ENCODE data around the gene RBMS1. TPM values are rescaled to one million over a fixed set of nuclear protein-coding genes. Genes with fewer than 3 reads are reported as not detected.

Gene RBMS1
- total RNA-seq, 1 donor from 2014 or later = 93.3 TPM

DNA sequence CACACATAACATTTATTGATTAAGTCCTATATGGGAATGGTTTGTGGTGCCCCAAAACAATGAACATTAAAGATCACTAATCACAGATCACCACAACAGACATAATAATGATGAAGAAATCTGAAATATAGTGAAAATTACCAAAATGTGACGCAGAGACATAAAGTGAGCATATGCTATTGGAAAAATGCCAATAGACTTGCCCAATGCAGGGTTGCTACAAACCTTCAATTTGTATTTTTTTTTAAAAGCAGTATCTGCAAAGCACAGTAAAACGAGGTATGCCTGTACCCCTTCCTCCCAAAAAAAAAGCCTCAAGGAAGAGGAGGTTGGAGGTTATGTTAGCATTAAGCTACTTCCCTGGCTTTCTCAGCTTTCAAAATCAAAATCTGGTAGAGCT, 131.1 kb downstream of the RBMS1 start:
- no peak overlapping the region for H3K4me3 ChIP-seq
- intact Hi-C loops (cut with DNase I) = no loop called here
- H3K4me1 ChIP-seq = peaks cover 46% of the 10 kb centered on the region
- TF ChIP-seq POLR2A (IDR thresholded peaks at IDR 0.05) = no peak
- H3K36me3 ChIP-seq = peaks cover 0 to 8% of the 10 kb centered on the region in 2 donors
- no peaks in the 10 kb centered on the region for H3K27me3 ChIP-seq
- no peak for DNase-seq (ENCODE audit: extremely low spot score in 2 of 2)
- no peak overlapping the region for H3K27ac ChIP-seq
- H3K9me3 ChIP-seq = no peaks in the 10 kb centered on the region

DNA sequence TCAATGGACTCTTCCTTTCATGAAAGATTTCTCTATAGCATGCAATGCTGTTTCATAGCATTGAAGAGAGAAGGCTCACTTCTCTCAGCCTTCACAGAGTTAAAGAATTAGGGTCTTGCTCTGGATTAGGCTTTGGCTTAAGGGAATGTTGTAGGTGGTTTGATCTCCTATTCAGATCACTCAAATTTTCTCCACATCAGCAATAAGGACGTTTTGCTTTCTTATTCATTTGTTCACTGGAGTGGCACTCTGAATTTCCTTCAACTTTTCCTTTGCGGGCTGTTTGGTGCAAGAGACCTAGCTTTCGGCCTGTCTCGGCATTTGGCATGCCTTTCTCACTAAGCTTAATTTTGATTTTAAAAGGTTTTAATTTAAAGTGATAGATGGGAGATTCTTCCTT, 131.6 kb downstream of the RBMS1 start:
- Histone ChIP-seq H3K27me3 (no peaks in the 10 kb centered on the region), H3K27ac (no peak overlapping the region), H3K9me3 (no peaks in the 10 kb centered on the region), H3K36me3 (peaks cover 0 to 8% of the 10 kb centered on the region in 2 donors), H3K4me3 (no peak overlapping the region), H3K4me1 (peaks cover 40% of the 10 kb centered on the region)
- DNase-seq (ENCODE audit: extremely low spot score in 2 of 2) = no peak
- intact Hi-C loops (cut with DNase I) = no loop called here
- TF ChIP-seq POLR2A (IDR thresholded peaks at IDR 0.05) (no peak), POLR2AphosphoS5 (IDR thresholded peaks at IDR 0.05; ENCODE audit: insufficient read depth in 1 of 2, low read depth in 1 of 2) (no peak)
- TF ChIP-seq, protein P1, sequence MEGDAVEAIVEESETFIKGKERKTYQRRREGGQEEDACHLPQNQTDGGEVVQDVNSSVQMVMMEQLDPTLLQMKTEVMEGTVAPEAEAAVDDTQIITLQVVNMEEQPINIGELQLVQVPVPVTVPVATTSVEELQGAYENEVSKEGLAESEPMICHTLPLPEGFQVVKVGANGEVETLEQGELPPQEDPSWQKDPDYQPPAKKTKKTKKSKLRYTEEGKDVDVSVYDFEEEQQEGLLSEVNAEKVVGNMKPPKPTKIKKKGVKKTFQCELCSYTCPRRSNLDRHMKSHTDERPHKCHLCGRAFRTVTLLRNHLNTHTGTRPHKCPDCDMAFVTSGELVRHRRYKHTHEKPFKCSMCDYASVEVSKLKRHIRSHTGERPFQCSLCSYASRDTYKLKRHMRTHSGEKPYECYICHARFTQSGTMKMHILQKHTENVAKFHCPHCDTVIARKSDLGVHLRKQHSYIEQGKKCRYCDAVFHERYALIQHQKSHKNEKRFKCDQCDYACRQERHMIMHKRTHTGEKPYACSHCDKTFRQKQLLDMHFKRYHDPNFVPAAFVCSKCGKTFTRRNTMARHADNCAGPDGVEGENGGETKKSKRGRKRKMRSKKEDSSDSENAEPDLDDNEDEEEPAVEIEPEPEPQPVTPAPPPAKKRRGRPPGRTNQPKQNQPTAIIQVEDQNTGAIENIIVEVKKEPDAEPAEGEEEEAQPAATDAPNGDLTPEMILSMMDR (IDR thresholded peaks at IDR 0.05) = no peak

DNA sequence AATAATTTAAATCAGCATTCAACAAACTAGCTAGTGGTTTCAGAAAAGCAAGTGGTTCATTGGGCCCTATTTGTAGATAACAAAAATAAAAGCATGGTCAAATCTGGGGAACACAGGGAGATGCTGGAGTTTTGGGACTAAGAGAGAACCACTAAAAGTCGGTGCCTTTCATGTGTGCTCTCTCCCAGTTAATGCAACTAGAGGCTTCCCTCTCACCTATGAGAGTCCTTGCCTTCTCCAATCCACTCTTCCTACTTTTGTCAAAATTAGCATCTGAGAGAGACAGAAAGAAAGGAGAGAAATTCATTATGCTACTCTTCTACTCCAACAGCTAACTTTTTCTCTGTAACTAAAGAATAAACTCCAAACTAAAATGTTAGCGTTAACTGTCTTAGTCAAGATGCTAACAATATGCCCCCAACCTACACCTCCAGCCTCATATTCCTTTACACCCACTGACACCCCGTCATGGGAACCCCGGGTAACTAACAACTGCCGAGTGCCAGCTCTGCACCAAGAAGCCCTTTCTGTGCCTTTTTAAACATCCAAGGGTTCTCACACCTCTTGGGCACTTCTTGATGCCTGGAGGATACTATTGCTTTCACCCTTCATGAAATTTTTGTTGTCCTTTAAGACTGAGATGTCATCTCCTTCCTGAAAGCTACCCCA, 133.4 kb downstream of the RBMS1 start:
- Histone ChIP-seq H3K27ac (no peak overlapping the region), H3K27me3 (no peaks in the 10 kb centered on the region), H3K9me3 (no peaks in the 10 kb centered on the region), H3K36me3 (no peaks in the 10 kb centered on the region), H3K4me1 (peaks cover 27% of the 10 kb centered on the region), H3K4me3 (no peak overlapping the region)
- DNase-seq (ENCODE audit: extremely low spot score in 2 of 2) = no peak
- TF ChIP-seq, protein P1 (IDR thresholded peaks at IDR 0.05) = no peak
- TF ChIP-seq POLR2AphosphoS5 (IDR thresholded peaks at IDR 0.05; ENCODE audit: insufficient read depth in 1 of 2, low read depth in 1 of 2) (no peak), POLR2A (IDR thresholded peaks at IDR 0.05) (no peak)
- intact Hi-C loops (cut with DNase I) = no loop called here

DNA sequence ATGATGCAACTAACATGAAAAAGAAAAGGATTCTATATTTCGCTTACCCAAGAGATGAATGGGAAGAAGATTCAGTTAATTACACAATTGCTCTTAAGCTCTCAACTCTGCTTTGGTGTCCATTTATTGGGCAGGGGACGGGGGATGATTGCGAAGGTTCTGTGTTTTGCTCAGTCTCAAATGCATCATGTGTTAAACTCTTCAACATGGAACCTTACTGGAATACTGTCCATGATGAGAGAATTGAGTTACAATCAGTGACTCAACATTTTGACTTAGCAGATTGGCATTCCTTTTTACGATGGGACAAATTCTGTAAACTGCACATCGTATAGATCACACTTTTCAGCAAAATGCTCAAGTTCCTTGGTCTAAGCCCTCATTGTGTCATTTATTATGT, 135.6 kb downstream of the RBMS1 start:
- H3K4me3 ChIP-seq = no peak overlapping the region
- no peak for DNase-seq (ENCODE audit: extremely low spot score in 2 of 2)
- H3K27ac ChIP-seq = no peak overlapping the region
- no peaks in the 10 kb centered on the region for H3K36me3 ChIP-seq
- peaks cover 29% of the 10 kb centered on the region for H3K4me1 ChIP-seq
- H3K27me3 ChIP-seq = no peaks in the 10 kb centered on the region
- no peak for TF ChIP-seq POLR2A (IDR thresholded peaks at IDR 0.05)
- TF ChIP-seq POLR2AphosphoS5 (IDR thresholded peaks at IDR 0.05; ENCODE audit: insufficient read depth in 1 of 2, low read depth in 1 of 2) = no peak
- TF ChIP-seq, protein P1 (IDR thresholded peaks at IDR 0.05) = no peak
- intact Hi-C loops (cut with DNase I) = no loop called here
- no peaks in the 10 kb centered on the region for H3K9me3 ChIP-seq

DNA sequence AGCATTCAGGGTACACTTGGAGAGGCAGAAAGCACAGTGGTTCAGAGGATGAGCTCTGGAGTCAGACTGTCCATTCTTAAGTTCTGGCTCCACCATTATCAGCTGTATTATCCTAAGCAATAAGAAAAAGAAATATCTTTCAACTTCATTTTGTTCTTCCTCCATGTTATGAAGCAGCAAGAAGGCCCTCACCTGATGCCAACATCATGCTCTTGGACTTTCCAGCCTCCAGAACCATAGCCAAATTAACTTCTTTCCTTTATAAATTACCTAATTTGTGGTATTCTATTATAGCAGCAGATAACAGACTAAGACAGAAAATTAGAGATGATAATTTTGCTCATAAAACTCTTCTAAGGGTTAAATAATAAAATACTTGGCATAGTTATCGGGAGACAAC, 137.1 kb downstream of the RBMS1 start:
- H3K4me1 ChIP-seq = peaks cover 42% of the 10 kb centered on the region
- H3K4me3 ChIP-seq = no peak overlapping the region
- intact Hi-C loops (cut with DNase I) = no loop called here
- DNase-seq (ENCODE audit: extremely low spot score in 2 of 2) = no peak
- no peaks in the 10 kb centered on the region for H3K9me3 ChIP-seq
- no peaks in the 10 kb centered on the region for H3K27me3 ChIP-seq
- H3K36me3 ChIP-seq = no peaks in the 10 kb centered on the region
- TF ChIP-seq POLR2AphosphoS5 (IDR thresholded peaks at IDR 0.05; ENCODE audit: insufficient read depth in 1 of 2, low read depth in 1 of 2) = no peak
- TF ChIP-seq, protein P1 (IDR thresholded peaks at IDR 0.05) = no peak
- no peak for TF ChIP-seq POLR2A (IDR thresholded peaks at IDR 0.05)
- no peak overlapping the region for H3K27ac ChIP-seq

Measured in vagina (tissue), 2 donors.